ENCODE results near the gene CAPN10. TPM values are rescaled to one million over a fixed set of nuclear protein-coding genes. Genes with fewer than 3 reads are reported as not detected.

CAPN10 gene
- total RNA-seq, 1 experiment from 2014 or later: 61.3 TPM

- TF ChIP-seq CTCF (IDR thresholded peaks at IDR 0.05) (no peak), CREB1 (CRISPR knock-in tag; IDR thresholded peaks at IDR 0.05) (no peak), FOXK1 (CRISPR knock-in tag; IDR thresholded peaks at IDR 0.05) (no peak), TCF7 (CRISPR knock-in tag; IDR thresholded peaks at IDR 0.05; ENCODE audit: low read depth) (no peak), HMGA2 (CRISPR knock-in tag; IDR thresholded peaks at IDR 0.05) (no peak), GTF2I (CRISPR knock-in tag; conservative IDR thresholded peaks at IDR 0.05) (no peak), ZNF281 (CRISPR knock-in tag; IDR thresholded peaks at IDR 0.05) (no peak), ZNF232 (CRISPR knock-in tag; IDR thresholded peaks at IDR 0.05) (no peak), NR2C2 (CRISPR knock-in tag; IDR thresholded peaks at IDR 0.05) (no peak), NFE2L1 (CRISPR knock-in tag; IDR thresholded peaks at IDR 0.05) (no peak), SMAD4 (CRISPR knock-in tag; IDR thresholded peaks at IDR 0.05) (no peak), ZNF219 (CRISPR knock-in tag; IDR thresholded peaks at IDR 0.05; ENCODE audit: borderline replicate concordance) (no peak), ZNF671 (CRISPR knock-in tag; IDR thresholded peaks at IDR 0.05) (no peak)
- TF ChIP-seq, protein P1, sequence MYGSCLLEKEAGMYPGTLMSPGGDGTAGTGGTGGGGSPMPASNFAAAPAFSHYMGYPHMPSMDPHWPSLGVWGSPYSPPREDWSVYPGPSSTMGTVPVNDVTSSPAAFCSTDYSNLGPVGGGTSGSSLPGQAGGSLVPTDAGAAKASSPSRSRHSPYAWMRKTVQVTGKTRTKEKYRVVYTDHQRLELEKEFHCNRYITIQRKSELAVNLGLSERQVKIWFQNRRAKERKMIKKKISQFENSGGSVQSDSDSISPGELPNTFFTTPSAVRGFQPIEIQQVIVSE (CRISPR knock-in tag; IDR thresholded peaks at IDR 0.05; ENCODE audit: borderline replicate concordance): no peak
- TF ChIP-seq, protein P2, sequence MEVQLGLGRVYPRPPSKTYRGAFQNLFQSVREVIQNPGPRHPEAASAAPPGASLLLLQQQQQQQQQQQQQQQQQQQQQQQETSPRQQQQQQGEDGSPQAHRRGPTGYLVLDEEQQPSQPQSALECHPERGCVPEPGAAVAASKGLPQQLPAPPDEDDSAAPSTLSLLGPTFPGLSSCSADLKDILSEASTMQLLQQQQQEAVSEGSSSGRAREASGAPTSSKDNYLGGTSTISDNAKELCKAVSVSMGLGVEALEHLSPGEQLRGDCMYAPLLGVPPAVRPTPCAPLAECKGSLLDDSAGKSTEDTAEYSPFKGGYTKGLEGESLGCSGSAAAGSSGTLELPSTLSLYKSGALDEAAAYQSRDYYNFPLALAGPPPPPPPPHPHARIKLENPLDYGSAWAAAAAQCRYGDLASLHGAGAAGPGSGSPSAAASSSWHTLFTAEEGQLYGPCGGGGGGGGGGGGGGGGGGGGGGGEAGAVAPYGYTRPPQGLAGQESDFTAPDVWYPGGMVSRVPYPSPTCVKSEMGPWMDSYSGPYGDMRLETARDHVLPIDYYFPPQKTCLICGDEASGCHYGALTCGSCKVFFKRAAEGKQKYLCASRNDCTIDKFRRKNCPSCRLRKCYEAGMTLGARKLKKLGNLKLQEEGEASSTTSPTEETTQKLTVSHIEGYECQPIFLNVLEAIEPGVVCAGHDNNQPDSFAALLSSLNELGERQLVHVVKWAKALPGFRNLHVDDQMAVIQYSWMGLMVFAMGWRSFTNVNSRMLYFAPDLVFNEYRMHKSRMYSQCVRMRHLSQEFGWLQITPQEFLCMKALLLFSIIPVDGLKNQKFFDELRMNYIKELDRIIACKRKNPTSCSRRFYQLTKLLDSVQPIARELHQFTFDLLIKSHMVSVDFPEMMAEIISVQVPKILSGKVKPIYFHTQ (CRISPR knock-in tag; IDR thresholded peaks at IDR 0.05): no peak
- TF ChIP-seq, protein P3, sequence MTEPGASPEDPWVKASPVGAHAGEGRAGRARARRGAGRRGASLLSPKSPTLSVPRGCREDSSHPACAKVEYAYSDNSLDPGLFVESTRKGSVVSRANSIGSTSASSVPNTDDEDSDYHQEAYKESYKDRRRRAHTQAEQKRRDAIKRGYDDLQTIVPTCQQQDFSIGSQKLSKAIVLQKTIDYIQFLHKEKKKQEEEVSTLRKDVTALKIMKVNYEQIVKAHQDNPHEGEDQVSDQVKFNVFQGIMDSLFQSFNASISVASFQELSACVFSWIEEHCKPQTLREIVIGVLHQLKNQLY (CRISPR knock-in tag; IDR thresholded peaks at IDR 0.05): no peak
- TF ChIP-seq, protein P4, sequence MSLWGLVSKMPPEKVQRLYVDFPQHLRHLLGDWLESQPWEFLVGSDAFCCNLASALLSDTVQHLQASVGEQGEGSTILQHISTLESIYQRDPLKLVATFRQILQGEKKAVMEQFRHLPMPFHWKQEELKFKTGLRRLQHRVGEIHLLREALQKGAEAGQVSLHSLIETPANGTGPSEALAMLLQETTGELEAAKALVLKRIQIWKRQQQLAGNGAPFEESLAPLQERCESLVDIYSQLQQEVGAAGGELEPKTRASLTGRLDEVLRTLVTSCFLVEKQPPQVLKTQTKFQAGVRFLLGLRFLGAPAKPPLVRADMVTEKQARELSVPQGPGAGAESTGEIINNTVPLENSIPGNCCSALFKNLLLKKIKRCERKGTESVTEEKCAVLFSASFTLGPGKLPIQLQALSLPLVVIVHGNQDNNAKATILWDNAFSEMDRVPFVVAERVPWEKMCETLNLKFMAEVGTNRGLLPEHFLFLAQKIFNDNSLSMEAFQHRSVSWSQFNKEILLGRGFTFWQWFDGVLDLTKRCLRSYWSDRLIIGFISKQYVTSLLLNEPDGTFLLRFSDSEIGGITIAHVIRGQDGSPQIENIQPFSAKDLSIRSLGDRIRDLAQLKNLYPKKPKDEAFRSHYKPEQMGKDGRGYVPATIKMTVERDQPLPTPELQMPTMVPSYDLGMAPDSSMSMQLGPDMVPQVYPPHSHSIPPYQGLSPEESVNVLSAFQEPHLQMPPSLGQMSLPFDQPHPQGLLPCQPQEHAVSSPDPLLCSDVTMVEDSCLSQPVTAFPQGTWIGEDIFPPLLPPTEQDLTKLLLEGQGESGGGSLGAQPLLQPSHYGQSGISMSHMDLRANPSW (CRISPR knock-in tag; conservative IDR thresholded peaks at IDR 0.05; ENCODE audit: low read depth): no peak
- H3K27me3 Mint-ChIP-seq (ENCODE audit: low read depth): peaks cover 18% of the 10 kb centered on the region
- H3K36me3 Mint-ChIP-seq: no peaks in the 10 kb centered on the region
- no peak overlapping the region for H3K4me3 Mint-ChIP-seq
- peak; percentile 8 for DNase-seq (ENCODE audit: low spot score)
- no peaks in the 10 kb centered on the region for H3K9me3 Mint-ChIP-seq
- ChIA-PET CTCF (interaction anchor here (1.0 kb wide), 1 partner anchor 7 kb away, joined by 3 read pairs; no protein-coding TSS in a partner anchor), POLR2A (no interaction called here)
- H3K27ac Mint-ChIP-seq: no peak overlapping the region
- peaks cover 5% of the 10 kb centered on the region for H3K4me1 Mint-ChIP-seq
- no peak for ATAC-seq
Observed at GRCh38 chr2:240572141-240573031, 14.1 kb upstream of the CAPN10 start.
